Measurements from ENCODE around the gene DENND5A.
"Not testable (repeated sequence)": the region's sequence is repeated elsewhere in the genome, so short reads cannot be mapped to it uniquely, and the experiment has no call there.

The DENND5A gene

DNA sequence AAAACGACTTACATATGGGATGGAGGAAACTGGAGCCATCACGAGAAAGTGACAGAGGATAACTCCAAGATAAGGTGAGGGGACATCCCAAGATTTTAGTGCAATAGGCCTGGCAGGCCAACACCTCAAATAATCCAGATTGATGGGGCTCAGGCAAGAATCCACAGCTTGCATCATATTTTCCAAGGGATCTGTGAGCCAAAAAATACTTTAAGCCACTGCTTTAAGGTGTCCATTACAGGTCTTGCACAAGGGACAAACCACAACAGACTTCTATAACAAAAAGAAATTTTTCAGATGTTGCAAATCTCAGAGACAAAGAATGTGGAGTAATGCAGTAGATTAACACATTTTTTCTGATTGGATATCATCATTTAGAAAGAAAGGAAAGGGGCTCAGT is 45.6 kb downstream of the DENND5A start:
- Mint-ChIP-seq H3K27me3 (ENCODE audit: low read depth, poor library complexity) (no peaks in the 10 kb centered on the region), H3K27ac (no peak overlapping the region), H3K4me1 (peaks cover 4% of the 10 kb centered on the region), H3K36me3 (ENCODE audit: low read depth) (peaks cover 16% of the 10 kb centered on the region), H3K4me3 (no peak overlapping the region), H3K9me3 (peaks cover 12% of the 10 kb centered on the region)
- TF ChIP-seq, protein P1, sequence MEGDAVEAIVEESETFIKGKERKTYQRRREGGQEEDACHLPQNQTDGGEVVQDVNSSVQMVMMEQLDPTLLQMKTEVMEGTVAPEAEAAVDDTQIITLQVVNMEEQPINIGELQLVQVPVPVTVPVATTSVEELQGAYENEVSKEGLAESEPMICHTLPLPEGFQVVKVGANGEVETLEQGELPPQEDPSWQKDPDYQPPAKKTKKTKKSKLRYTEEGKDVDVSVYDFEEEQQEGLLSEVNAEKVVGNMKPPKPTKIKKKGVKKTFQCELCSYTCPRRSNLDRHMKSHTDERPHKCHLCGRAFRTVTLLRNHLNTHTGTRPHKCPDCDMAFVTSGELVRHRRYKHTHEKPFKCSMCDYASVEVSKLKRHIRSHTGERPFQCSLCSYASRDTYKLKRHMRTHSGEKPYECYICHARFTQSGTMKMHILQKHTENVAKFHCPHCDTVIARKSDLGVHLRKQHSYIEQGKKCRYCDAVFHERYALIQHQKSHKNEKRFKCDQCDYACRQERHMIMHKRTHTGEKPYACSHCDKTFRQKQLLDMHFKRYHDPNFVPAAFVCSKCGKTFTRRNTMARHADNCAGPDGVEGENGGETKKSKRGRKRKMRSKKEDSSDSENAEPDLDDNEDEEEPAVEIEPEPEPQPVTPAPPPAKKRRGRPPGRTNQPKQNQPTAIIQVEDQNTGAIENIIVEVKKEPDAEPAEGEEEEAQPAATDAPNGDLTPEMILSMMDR (IDR thresholded peaks at IDR 0.05), result no peak
- no peak for DNase-seq

DNA sequence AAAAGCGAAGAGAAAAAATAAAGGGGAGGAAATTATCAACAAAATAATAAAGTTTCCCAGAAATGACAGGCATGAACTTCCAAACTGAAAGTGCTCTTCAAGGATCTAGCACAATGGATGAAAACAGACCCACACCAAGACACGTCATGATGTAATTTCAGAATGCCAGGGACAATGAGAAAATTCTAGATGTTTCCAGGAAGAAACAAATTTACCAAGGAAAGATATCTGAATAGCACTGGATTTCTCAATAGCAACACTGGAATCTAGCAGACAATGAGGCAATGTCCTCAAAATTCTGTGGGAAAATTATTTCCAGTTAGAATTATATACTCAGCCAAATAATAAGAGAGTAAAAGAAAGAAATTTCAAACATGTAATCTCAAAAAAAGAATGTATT is 46.0 kb downstream of the DENND5A start:
- Mint-ChIP-seq H3K36me3 (ENCODE audit: low read depth) (peaks cover 20% of the 10 kb centered on the region), H3K27ac (no peak overlapping the region), H3K9me3 (peaks cover 12% of the 10 kb centered on the region), H3K4me3 (no peak overlapping the region), H3K4me1 (peaks cover 8% of the 10 kb centered on the region), H3K27me3 (ENCODE audit: low read depth, poor library complexity) (no peaks in the 10 kb centered on the region)
- TF ChIP-seq, protein P1 (IDR thresholded peaks at IDR 0.05), result no peak
- no peak for DNase-seq

DNA sequence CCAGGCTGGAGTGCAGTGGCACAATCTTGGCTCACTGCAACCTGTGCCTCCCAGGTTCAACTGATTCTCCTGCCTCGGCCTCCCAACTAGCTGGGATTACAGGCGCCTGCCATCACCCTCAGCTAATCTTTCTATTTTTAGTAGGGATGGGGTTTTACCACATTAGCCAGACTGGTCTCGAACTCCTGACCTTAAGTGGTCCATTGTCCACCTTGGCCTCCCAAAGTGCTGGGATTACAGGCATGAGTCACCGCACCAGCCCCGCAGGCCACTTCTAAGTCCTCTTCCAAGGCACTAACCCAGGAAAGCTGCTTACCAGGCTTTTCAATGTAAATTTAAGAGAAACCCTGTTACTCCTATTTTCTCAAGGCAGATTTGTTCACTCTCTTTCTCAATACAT is 50.4 kb downstream of the DENND5A start:
- Mint-ChIP-seq H3K27ac (peak overlapping the region; percentile 94), H3K36me3 (ENCODE audit: low read depth) (peaks cover 34% of the 10 kb centered on the region), H3K9me3 (peaks cover 12% of the 10 kb centered on the region), H3K27me3 (ENCODE audit: low read depth, poor library complexity) (no peaks in the 10 kb centered on the region), H3K4me1 (peaks cover 5% of the 10 kb centered on the region), H3K4me3 (no peak overlapping the region)
- TF ChIP-seq, protein P1 (IDR thresholded peaks at IDR 0.05), result no peak
- no peak for DNase-seq

DNA sequence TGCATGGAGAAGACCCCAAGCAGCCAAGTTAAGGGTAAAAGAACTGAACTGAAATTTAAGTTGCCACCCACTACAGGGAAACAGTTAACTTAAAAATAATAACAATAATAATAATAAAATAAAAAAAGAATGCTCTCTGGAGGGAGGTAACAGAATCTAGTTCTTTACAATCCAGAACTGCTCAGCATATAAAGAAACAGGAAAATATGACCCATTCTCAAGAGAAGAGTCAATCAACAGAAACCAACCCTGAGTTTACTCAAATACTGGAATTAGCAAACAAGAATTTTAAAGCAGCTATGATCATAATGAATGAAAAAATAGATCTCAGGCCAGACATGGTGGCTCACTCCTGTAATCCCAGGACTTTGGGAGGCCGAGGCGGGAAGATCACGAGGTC is 53.8 kb downstream of the DENND5A start:
- TF ChIP-seq, protein P1 (IDR thresholded peaks at IDR 0.05), result no peak
- no peak overlapping the region for H3K27ac Mint-ChIP-seq
- H3K9me3 Mint-ChIP-seq, result no peaks in the 10 kb centered on the region
- peaks cover 19% of the 10 kb centered on the region for H3K36me3 Mint-ChIP-seq (ENCODE audit: low read depth)
- peaks cover 29% of the 10 kb centered on the region for H3K4me1 Mint-ChIP-seq
- DNase-seq, result no peak
- H3K4me3 Mint-ChIP-seq, result no peak overlapping the region
- H3K27me3 Mint-ChIP-seq (ENCODE audit: low read depth, poor library complexity), result no peaks in the 10 kb centered on the region

DNA sequence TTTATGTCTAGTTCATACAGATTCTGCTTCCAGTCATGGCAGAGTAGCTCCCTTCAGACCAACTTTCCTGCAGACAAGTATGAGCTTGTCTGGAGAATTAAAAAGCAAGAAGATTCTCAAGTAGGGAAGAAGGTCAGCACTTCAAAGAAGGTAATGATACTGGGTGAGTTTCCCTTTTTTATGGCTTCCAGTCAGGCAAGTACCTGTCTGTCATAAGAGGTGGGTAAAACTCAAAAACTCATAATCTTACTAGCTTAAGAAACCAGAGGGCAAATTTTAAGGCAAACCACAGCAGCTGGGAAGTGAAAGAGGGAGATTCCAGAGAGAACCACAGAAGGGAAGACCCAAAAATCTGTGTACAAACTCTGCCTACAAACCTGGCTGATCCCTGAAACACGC is 54.2 kb downstream of the DENND5A start:
- no peak overlapping the region for H3K4me3 Mint-ChIP-seq
- no peaks in the 10 kb centered on the region for H3K9me3 Mint-ChIP-seq
- TF ChIP-seq, protein P1 (IDR thresholded peaks at IDR 0.05), result no peak
- no peak for DNase-seq
- peaks cover 31% of the 10 kb centered on the region for H3K4me1 Mint-ChIP-seq
- no peak overlapping the region for H3K27ac Mint-ChIP-seq
- H3K27me3 Mint-ChIP-seq (ENCODE audit: low read depth, poor library complexity), result no peaks in the 10 kb centered on the region
- peaks cover 19% of the 10 kb centered on the region for H3K36me3 Mint-ChIP-seq (ENCODE audit: low read depth)

DNA sequence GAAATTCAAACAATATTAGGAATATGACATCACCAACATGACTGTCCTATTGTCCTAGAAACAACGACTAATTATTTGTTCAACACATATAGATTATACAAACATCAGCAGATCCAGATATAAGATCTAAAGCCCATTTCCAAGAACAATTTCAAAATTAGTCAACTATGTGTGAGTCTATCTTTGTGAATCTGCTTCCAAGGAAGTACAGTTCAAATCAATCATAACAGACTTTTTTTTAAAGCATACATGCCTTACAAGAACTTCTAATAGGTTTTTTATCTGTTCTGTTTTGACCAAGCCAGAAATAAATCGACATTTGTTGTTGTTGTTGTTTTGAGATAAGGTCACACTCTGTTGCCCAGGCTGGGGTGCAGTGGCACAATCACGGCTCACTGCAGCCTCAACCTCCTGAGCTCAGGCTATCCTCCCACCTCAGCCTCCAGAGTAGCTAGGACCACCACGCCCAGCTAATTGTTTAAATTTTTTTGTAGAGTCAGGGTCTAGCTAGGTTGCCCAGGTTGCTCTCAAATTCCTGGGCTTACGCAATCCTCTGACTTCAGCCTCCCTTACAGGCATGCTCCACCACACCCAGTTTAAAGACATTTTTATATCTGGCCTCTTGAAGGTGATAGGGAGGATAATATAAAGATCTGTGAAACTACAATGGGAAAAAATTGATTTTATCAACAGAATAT is 54.8 kb downstream of the DENND5A start:
- TF ChIP-seq, protein P1 (IDR thresholded peaks at IDR 0.05), result no peak
- DNase-seq, result no peak
- Mint-ChIP-seq H3K4me3 (no peak overlapping the region), H3K36me3 (ENCODE audit: low read depth) (peaks cover 19% of the 10 kb centered on the region), H3K27me3 (ENCODE audit: low read depth, poor library complexity) (no peaks in the 10 kb centered on the region), H3K4me1 (peaks cover 36% of the 10 kb centered on the region), H3K9me3 (no peaks in the 10 kb centered on the region), H3K27ac (no peak overlapping the region)

DNA sequence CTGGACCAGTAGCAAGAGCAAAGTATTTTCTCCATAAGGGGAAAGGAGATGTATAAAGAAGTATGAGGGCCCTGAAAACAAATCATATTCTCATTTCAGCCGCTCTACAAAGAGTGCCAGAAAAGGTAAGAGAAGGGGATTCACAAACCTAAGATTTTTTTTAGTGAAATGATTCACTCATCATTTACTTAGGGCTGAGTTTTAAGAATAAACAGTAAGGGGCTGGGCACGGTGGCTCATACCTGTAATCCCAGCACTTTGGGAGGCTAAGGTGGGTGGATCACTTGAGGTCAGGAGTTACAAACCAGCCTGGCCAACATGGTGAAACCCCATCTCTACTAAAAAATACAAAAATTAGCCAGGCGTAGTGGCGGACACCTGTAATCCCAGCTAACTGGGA is 55.5 kb downstream of the DENND5A start:
- H3K4me3 Mint-ChIP-seq; H3K27me3 Mint-ChIP-seq (ENCODE audit: low read depth, poor library complexity); DNase-seq; H3K9me3 Mint-ChIP-seq: not testable (repeated sequence)
- H3K36me3 Mint-ChIP-seq (ENCODE audit: low read depth), result peaks cover 19% of the 10 kb centered on the region
- peaks cover 41% of the 10 kb centered on the region for H3K4me1 Mint-ChIP-seq
- H3K27ac Mint-ChIP-seq, result peak overlapping the region; percentile 52
